ELR (cell line): ENCODE data around the gene SCIN.
"Not testable (repeated sequence)": the region's sequence is repeated elsewhere in the genome, so short reads cannot be mapped to it uniquely, and the experiment has no call there.

Experiments
- DNase-seq: peaks from one replicate; pipeline ENCODE4 v3.0.0-alpha.2; 2015; ENCODE audit warnings: low read depth

SCIN gene

GRCh38 chr7:12570534-12571461 lies at the start of gene SCIN:
Gene SCIN (plus strand): TSS chr7:12570720. CDS start chr7:12570787, 67 bp downstream.
- DNase-seq: peak; percentile 53

- peak; percentile 74 for DNase-seq
Observed at GRCh38 chr7:12524794-12525386, 45.6 kb upstream of the SCIN start.

- DNase-seq: not testable (repeated sequence)
Observed at GRCh38 chr7:12526693-12527092, 43.8 kb upstream of the SCIN start.

GRCh38 chr7:12527670-12528069 lies 42.9 kb upstream of the SCIN start:
- not testable (repeated sequence) for DNase-seq

- DNase-seq: no peak
Observed at GRCh38 chr7:12529971-12530710, 40.4 kb upstream of the SCIN start.

- no peak for DNase-seq
Observed at GRCh38 chr7:12531784-12532183, 38.7 kb upstream of the SCIN start.

- DNase-seq: no peak
Observed at GRCh38 chr7:12534046-12534445, 36.5 kb upstream of the SCIN start.

GRCh38 chr7:12539681-12540080 lies 30.8 kb upstream of the SCIN start:
- no peak for DNase-seq

- DNase-seq: no peak
Observed at GRCh38 chr7:12540850-12541249, 29.7 kb upstream of the SCIN start.

GRCh38 chr7:12543586-12543985 lies 26.9 kb upstream of the SCIN start:
- no peak for DNase-seq

GRCh38 chr7:12549106-12549505 lies 21.4 kb upstream of the SCIN start:
- DNase-seq: peak; percentile 71

- peak; percentile 69 for DNase-seq
Observed at GRCh38 chr7:12550956-12551355, 19.6 kb upstream of the SCIN start.

- no peak for DNase-seq
Observed at GRCh38 chr7:12552876-12553275, 17.6 kb upstream of the SCIN start.

GRCh38 chr7:12553416-12553815 lies 17.1 kb upstream of the SCIN start:
- no peak for DNase-seq

GRCh38 chr7:12554351-12554750 lies 16.2 kb upstream of the SCIN start:
- no peak for DNase-seq

- no peak for DNase-seq
Observed at GRCh38 chr7:12554872-12555271, 15.6 kb upstream of the SCIN start.

- not testable (repeated sequence) for DNase-seq
Observed at GRCh38 chr7:12555695-12556094, 14.8 kb upstream of the SCIN start.

- not testable (repeated sequence) for DNase-seq
Observed at GRCh38 chr7:12556139-12556792, 14.3 kb upstream of the SCIN start.

GRCh38 chr7:12557282-12557681 lies 13.2 kb upstream of the SCIN start:
- DNase-seq: no peak

GRCh38 chr7:12564996-12565764 lies 5.3 kb upstream of the SCIN start:
- DNase-seq: peak; percentile 36

GRCh38 chr7:12565873-12566272 lies 4.6 kb upstream of the SCIN start:
- no peak for DNase-seq
